Measurements from ENCODE around the gene REPS2.
"Not testable (repeated sequence)": the region's sequence is repeated elsewhere in the genome, so short reads cannot be mapped to it uniquely, and the experiment has no call there.

Gene REPS2

DNA sequence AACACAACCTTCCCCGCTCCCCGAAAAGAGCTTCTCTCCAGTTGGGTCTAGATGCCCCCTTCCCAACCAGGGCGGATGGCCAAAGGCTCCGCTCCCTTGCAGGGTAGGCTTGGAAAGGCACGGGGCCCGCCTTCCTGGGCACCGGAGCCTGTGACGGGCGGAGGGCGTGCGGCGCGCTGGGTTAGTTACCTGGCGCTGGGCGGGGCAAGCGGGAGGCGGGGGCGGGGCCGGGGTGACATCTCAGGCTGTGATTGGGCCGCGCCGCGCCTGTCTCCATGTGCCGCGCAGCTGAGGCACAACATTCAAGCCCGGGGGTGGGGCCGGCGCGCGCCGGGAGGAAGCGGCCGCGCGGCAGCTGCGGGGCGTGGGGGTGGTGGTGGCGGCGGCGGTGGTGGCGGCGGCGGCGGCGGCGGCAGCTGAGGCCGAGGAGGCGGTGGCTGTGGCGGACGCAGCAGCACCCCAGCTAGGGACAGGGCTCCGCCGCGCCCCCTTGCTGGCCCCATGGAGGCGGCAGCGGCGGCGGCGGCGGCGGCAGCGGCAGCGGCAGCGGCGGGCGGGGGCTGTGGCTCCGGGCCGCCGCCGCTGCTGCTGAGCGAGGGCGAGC lies at the start of gene REPS2:
Gene REPS2 (plus strand): TSS at position 298 of the 604 bp plus-strand sequence. CDS start 204 bp downstream, at position 502.
- peak; percentile 71 for DNase-seq

- no peak for DNase-seq
These were observed 49.0 kb upstream of the REPS2 start for GRCh38 chrX:16897445-16897844.

DNA sequence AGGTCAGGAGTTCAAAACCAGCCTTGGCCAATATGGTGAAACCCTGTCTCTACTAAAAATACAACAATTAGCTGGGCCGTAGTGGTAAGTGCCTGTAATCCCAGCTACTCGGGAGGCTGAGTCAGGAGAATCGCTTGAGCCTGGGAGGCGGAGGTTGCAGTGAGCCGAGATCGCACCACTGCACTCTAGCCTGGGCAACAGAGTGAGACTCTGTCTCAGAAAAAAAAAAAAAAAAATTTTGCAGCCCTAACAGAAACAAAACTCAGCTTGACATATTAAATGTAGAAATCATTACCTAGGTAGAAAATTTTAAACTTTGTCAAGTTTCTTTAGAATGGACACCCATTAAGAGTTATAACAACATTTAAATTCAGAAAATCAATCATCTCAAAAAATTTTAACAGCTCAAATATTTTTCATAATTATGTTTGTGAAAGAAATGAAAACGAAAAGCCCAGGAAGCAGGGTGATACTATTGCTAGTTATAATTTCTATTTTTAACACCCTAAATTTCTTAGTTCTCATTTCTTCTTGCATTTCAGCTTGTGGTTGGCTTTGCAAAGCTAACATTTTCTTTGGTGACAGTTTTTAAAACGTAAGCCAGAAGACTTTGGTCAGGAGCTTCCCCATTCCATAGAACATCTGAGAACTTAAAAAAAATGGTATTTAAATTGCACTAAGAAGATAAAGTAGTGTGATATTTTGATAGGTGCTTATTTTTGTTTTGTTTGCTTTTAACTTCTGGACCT lies 43.0 kb upstream of the REPS2 start:
- DNase-seq: no peak

DNA sequence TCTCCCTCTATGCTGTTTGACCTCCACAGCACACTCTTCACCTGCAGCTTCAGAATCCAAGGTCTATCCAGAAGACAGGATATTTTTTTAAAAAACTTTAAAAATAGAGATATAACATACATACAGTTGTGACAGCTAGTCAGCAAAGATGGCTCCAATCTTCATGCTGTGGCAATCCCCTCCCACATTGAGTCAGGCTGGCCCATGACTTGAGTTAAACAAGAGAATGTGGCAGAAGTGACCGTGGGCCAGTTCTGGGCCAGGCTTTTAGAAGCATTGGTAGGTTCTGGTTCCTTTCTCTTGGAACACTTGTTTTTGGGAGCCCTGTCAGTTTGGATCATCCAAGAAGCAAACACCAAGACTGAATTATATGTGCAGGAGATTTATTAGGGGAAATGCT lies 36.1 kb upstream of the REPS2 start:
- DNase-seq: no peak

DNA sequence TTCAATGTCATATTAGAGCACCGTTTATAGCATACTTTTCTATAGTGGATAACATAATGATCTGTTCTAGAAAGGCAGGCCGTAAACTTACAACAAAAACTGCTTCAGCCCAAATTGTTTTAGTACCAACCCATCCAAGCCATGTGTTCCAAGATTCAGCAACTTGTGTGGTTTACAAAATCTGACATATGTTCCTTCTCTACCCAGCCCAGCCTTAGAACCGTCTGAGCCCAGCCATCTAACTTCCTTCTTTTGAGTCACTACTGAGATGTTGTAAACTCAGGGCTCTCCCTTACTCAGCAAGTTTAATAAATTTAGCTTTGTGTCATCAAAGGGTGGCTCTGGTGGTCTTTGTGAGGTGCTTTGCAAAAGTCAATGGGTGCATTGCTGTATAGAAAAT lies 32.4 kb upstream of the REPS2 start:
- no peak for DNase-seq

DNA sequence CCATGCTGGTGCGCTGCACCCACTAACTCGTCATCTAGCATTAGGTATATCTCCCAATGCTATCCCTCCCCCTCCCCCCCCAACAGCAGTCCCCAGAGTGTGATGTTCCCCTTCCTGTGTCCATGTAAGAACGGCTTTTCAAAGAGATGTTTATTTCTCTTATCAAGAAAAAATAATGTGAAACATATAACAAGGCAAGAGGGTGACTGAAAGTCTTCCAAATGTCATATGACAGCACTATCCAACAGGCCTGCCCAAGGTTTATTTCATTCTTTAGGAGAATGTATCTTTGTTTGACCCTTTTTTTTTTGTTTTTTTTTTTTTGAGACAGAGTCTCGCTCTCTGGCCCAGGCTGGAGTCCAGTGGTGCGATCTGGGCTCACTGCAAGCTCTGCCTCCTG lies 29.9 kb upstream of the REPS2 start:
- DNase-seq: no peak

- DNase-seq: no peak
These were observed 29.3 kb upstream of the REPS2 start for GRCh38 chrX:16917120-16917519.

DNA sequence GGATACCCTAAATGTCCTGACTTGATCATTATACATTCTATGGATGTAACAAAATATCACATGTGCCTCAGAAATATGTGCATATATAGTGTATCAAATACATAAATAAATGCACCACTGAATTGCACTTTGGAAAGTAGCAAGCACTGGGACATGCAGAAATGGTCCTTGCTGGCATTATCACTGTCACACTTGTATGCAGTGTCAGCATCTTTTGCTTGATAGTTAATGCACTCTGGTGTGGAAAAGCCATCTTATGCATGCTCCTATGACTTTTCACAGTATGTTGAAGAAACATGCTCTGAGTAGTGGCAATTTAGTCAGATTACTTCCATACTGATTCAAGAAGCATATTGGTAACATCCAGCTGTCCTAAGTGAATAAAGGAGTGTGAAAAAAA lies 27.5 kb upstream of the REPS2 start:
- DNase-seq: no peak

DNA sequence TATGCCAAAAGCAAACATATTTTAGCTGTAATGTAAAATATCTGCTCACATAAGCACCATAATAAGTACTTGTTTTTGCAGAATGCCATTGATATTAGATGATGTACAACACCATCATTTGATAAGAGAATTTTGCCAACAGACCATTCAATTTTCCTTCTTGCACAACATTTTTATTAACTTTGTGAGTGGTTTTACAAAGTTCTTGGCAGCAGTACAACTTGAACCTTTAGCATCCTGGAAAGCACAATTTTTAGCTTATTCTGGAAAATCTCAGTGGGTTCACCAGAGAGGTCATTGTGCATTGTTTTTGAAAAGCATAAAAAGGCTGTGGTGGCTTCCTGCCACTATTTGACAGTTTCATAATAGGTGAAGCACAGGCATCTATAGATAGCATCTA lies 26.4 kb upstream of the REPS2 start:
- no peak for DNase-seq

DNA sequence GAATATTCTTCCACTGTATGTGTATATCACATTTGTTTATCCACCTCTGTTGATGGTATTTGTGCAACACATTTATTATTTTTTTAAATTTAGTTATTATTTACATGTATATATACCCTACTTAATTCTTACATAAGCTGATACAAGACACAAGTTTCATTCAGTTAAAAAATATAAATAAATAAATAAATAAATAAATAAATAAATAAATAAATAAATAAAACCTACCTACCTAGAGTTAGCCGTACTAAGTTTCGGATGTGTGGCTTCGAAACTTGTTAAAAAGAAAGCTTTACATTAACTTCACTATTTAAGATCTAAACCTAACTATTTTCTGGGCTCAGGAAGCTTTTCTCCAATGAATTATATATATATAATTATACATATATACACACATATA lies 23.3 kb upstream of the REPS2 start:
- DNase-seq: no peak

- DNase-seq: no peak
These were observed 21.6 kb upstream of the REPS2 start for GRCh38 chrX:16924631-16925480.

DNA sequence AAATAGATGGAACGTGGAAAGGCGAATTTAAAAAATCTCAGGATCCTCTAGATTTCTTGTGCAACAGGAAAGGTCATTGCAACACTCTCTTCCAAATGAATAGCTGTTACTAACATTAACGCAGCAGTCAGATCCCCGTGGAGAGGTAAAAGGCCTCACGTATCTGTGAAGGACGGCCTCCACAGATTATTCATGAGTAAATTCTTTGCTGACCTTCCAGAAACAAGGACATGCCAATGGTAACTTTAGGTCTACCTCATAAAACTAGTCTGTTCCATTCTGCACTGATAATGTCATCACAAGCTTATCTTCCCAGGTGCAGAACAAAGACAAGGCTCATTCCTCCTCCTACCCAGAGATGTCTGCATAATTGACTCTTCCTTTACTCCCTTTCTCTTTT lies 16.1 kb upstream of the REPS2 start:
- DNase-seq: no peak

DNA sequence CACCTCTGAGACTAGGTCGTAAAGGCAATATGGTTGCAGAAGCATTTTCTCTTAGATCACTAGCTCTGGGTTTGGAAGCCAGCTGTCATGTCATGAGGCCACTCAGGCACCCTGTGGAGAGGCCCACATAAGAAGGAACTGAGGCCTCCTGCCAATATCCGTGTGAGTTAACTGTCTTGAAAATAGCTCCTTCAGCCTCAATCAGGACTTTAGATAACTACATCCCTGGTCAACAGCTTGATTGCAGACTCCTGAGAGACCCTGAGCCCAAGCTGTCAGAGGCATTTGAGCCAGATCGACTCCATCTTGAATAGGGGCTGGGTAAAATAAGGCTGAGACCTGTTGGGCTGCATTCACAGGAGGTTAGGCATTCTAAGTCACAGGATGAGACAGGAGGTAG lies 15.1 kb upstream of the REPS2 start:
- no peak for DNase-seq

DNA sequence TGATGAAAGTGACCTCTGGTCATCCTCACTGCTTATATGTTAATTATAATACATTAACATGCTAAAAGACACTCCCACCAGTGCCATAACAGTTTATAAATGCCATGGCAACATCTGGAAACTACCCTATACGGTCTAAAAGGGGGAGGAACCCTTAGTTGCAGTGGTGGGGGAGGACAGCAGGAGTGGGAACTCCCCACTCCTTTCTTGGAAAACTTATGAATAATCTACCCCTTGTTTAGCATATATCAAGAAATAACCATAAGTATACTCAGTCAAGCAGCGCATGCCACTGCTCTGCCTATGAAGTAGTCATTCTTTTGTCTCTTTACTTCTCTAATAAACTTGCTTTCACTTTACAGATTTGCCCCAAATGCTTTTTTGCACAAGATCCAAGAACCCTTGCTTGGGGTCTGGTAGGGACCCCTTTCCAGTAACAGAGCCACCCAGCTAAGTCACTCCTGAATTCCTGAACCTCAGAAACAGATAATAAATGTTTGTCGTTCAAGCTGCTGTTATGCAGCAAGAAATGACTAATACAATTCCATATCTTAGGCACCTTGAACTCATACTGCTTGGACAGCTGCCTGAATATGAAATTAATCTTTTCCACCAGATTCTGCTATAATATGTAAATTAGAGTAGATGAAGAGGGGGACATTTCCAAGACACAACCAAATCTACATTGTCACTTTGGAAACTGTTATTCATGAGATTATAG lies 14.4 kb upstream of the REPS2 start:
- no peak for DNase-seq

- DNase-seq: no peak
These were observed 12.3 kb upstream of the REPS2 start for GRCh38 chrX:16934185-16934584.

DNA sequence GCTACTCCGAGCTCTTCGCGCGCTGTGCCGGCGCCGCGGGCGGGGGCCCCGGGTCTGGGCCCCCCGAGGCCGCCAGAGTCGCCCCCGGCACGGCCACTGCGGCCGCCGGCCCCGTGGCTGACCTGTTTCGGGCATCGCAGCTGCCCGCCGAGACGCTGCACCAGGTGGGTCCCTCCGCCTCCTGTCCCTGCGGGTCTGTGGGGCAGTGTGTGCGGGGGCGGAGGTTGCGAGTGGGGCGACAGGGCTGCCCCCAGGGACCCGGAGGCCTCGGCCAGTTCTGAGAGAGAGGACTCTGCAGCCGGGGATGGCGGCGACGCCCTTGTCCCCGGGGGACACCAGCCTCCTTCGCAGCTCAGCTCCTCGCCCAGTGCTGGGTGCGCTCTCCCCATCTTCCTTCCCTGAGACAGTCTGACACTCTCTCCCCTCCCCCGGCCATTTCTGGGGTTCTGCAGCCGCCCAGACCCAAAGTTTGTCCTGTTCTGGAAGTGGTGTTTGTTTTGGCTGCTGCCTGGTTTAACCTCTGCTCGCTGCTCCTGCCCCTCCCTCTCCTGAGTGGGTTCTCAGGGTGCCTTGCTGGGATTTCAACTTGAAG lies 609 bp downstream of the REPS2 start:
- DNase-seq: no peak

DNA sequence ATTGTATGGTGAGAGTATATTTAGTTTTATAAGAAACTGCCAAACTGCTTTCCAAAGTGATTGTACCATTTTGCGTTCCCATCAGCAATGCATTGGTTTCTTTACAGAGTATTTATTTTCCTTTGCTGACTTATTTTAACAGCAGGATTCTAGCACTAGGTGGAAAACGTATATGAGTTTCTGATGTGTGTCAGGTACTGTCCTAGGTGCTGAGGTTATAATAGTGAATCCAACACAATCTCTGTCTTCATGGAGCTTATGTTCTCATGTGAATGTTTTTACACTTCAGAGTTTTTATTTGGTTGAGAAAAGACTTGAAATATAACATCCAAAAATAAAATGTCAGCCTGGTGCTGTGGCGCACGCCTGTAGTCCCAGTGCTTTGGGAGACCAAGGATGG lies 4.0 kb downstream of the REPS2 start:
- DNase-seq: no peak

DNA sequence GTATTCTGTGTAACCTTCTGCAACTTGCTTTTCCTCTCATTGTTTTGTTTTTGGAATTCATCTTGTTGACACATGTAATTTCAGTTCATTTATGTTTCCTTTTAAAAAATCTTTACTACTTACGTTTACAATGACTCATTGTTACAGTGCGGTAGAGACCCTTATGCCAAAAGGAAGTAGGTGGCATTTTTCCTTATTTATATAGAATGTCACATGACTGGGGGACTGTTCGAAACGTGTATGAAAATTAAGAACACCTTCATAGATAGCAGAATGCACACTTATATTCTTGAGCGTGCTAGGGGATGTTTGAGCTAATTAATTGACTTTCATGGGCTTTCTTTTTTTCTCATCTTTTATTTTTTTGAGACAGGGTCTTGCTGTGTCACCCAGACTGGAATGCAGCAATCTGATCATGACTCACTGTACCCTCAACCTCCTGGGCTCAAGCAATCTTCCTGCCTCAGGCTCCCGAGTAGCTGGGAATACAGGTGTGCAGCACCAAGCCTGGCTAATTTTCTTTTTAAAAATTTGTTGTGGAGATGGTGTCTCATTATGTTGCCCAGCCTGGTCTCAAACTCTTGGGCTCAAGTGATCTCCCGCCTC lies 7.3 kb downstream of the REPS2 start:
- no peak for DNase-seq

DNA sequence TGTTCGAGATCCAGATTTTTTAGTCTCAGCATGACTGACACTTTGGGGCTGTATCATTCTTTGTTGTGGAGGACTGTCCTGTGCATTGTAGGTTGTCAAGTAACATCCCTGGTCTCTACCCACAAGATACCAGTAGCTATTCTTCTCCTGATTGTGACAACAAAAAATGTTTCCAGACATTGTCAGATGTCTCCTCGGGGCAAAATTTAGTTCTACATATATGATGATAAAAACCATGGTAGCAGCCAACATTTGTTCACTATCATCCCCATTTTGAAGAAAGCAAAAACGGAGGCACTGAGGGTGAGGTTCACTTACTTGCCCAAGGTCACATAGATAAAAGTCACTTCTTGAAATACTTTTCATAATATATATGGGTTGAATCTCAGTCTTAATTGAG lies 11.3 kb downstream of the REPS2 start:
- no peak for DNase-seq

DNA sequence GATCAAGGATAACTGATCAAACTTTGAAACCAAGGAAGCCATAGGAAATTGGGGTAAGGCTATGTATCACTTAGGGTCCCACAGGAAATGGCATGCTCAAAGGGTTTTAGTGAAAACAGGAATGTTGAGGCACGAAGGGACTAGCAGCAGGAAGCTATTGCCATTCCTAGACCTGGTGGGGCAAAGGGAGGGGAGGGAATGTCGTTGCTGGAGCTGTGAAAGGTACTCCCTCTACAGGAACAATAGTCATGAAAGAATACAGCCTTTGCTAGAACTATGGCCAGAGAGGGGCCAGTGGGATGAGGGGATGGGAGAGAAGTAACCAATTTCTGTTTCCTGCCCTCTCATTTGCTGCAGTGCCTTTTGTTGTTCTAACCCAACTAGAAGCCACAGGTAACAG lies 11.9 kb downstream of the REPS2 start:
- DNase-seq: no peak

GRCh38 chrX:16962661-16963060 lies 16.2 kb downstream of the REPS2 start:
- not testable (repeated sequence) for DNase-seq

DNA sequence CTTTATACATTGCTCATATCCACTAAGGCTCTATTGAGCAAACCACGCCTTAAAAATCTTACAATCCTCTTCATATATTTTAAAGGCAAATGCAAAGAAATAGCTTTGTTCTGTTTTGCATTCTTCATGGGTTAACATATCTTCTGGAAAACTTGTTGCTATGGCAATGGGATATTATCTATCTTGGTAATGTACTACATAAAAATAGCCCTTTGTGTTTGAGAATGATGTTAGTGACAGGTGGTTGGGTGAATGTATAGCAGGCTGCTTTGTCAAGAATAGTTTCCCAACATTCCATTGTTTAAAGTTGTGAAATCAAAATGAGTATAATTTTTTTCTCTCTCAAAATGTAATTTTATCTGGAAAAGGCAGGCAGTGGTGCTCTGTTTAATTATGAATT lies 16.8 kb downstream of the REPS2 start:
- no peak for DNase-seq
